HG02840 (cell line): ENCODE results near the gene USP21.
A peak's percentile ranks its signal among the peaks of the same experiment; 100 is the strongest.

Experiments
- ATAC-seq: cut with Tn5 transposase; IDR thresholded peaks from one replicate; pipeline ENCODE4 v1.9.1; 2021; ENCODE audit warnings: mild to moderate bottlenecking, moderate library complexity, moderate number of reproducible peaks; ENCODE audit not compliant: unreplicated experiment, low FRiP score

The USP21 gene

GRCh38 chr1:161166669-161167548, 7.6 kb downstream of the USP21 start:
- no peak for ATAC-seq

- no peak for ATAC-seq
Measured at GRCh38 chr1:161168906-161169305, 9.6 kb downstream of the USP21 start.

GRCh38 chr1:161171191-161171590, 11.9 kb downstream of the USP21 start:
- ATAC-seq = no peak

GRCh38 chr1:161171696-161172095, 12.4 kb downstream of the USP21 start:
- ATAC-seq = no peak

- ATAC-seq = no peak
Measured at GRCh38 chr1:161172349-161172748, 13.0 kb downstream of the USP21 start.

GRCh38 chr1:161172776-161173376, 13.6 kb downstream of the USP21 start:
- ATAC-seq = no peak

GRCh38 chr1:161173711-161174110, 14.4 kb downstream of the USP21 start:
- no peak for ATAC-seq

- ATAC-seq = no peak
Measured at GRCh38 chr1:161174911-161175310, 15.6 kb downstream of the USP21 start.

- no peak for ATAC-seq
Measured at GRCh38 chr1:161175771-161176453, 16.6 kb downstream of the USP21 start.

GRCh38 chr1:161176468-161177111, 17.3 kb downstream of the USP21 start:
- no peak for ATAC-seq

GRCh38 chr1:161177112-161177935, 18.0 kb downstream of the USP21 start, which contains the start of gene B4GALT3:
Gene B4GALT3, minus strand, starts transcription at chr1:161177507. Its CDS starts 1,447 bp downstream, at chr1:161176060.
- ATAC-seq = peak; percentile 69

GRCh38 chr1:161177936-161178244, 18.6 kb downstream of the USP21 start:
- no peak for ATAC-seq

GRCh38 chr1:161179698-161180097, 20.4 kb downstream of the USP21 start:
- ATAC-seq = no peak

- no peak for ATAC-seq
Measured at GRCh38 chr1:161180639-161181038, 21.3 kb downstream of the USP21 start.

- ATAC-seq = no peak
Measured at GRCh38 chr1:161182214-161182613, 22.9 kb downstream of the USP21 start.

- peak; percentile 53 for ATAC-seq
Measured at GRCh38 chr1:161185282-161185682, 26.0 kb downstream of the USP21 start.

- ATAC-seq = peak; percentile 20
Measured at GRCh38 chr1:161185732-161186311, 26.5 kb downstream of the USP21 start.

- no peak for ATAC-seq
Measured at GRCh38 chr1:161187311-161187710, 28.0 kb downstream of the USP21 start.

- ATAC-seq = no peak
Measured at GRCh38 chr1:161188381-161188780, 29.1 kb downstream of the USP21 start.

GRCh38 chr1:161189036-161189435, 29.7 kb downstream of the USP21 start:
- no peak for ATAC-seq
